Effector CD4-positive, alpha-beta T cell (primary cell): ENCODE measurements around the gene PLEKHG1.
A peak's percentile ranks its signal among the peaks of the same experiment; 100 is the strongest.

Experiments used
- DNase-seq: peaks from one replicate; pipeline ENCODE4 v3.0.0-alpha.2; 2020
- total RNA-seq: gene quantifications from one replicate; lab custom pipeline; 2026; lab: John Stamatoyannopoulos, UW

Gene PLEKHG1
- total RNA-seq: 1.3 reads per million

GRCh38 chr6:150599199-150600009 is at the start of gene PLEKHG1:
Gene PLEKHG1, plus strand, starts transcription at chr6:150599885. Its CDS starts 133,797 bp downstream, at chr6:150733682.
- peak; percentile 14 for DNase-seq

GRCh38 chr6:150550244-150550643 is 49.4 kb upstream of the PLEKHG1 start:
- DNase-seq: no peak

- no peak for DNase-seq
Measured at GRCh38 chr6:150557043-150557599, 42.6 kb upstream of the PLEKHG1 start.

- DNase-seq: no peak
Measured at GRCh38 chr6:150560004-150560883, 39.4 kb upstream of the PLEKHG1 start.

GRCh38 chr6:150560884-150561219 is 38.8 kb upstream of the PLEKHG1 start:
- DNase-seq: no peak

- DNase-seq: no peak
Measured at GRCh38 chr6:150565945-150566344, 33.7 kb upstream of the PLEKHG1 start.

GRCh38 chr6:150566486-150566885 is 33.2 kb upstream of the PLEKHG1 start:
- no peak for DNase-seq

- DNase-seq: no peak
Measured at GRCh38 chr6:150567380-150567779, 32.3 kb upstream of the PLEKHG1 start.

- no peak for DNase-seq
Measured at GRCh38 chr6:150567823-150568383, 31.8 kb upstream of the PLEKHG1 start.

GRCh38 chr6:150568560-150568959 is 31.1 kb upstream of the PLEKHG1 start:
- DNase-seq: no peak

GRCh38 chr6:150569161-150569560 is 30.5 kb upstream of the PLEKHG1 start:
- DNase-seq: no peak

GRCh38 chr6:150573041-150573681 is 26.5 kb upstream of the PLEKHG1 start:
- no peak for DNase-seq

GRCh38 chr6:150575836-150576235 is 23.8 kb upstream of the PLEKHG1 start:
- no peak for DNase-seq

GRCh38 chr6:150576651-150577226 is 22.9 kb upstream of the PLEKHG1 start:
- DNase-seq: no peak

GRCh38 chr6:150579611-150580010 is 20.1 kb upstream of the PLEKHG1 start:
- no peak for DNase-seq

- DNase-seq: no peak
Measured at GRCh38 chr6:150580489-150580888, 19.2 kb upstream of the PLEKHG1 start.

GRCh38 chr6:150584065-150584464 is 15.6 kb upstream of the PLEKHG1 start:
- DNase-seq: no peak

GRCh38 chr6:150584596-150584995 is 15.1 kb upstream of the PLEKHG1 start:
- DNase-seq: no peak

GRCh38 chr6:150586850-150587359 is 12.8 kb upstream of the PLEKHG1 start:
- DNase-seq: no peak

- DNase-seq: no peak
Measured at GRCh38 chr6:150587637-150588036, 12.0 kb upstream of the PLEKHG1 start.

GRCh38 chr6:150588888-150589499 is 10.7 kb upstream of the PLEKHG1 start:
- DNase-seq: no peak

- DNase-seq: no peak
Measured at GRCh38 chr6:150589852-150590251, 9.8 kb upstream of the PLEKHG1 start.
